Lower lobe of right lung (tissue), 2 donors: Measurements from ENCODE around the gene FUOM. TPM values are rescaled to one million over a fixed set of nuclear protein-coding genes. Genes with fewer than 3 reads are reported as not detected.
A peak's percentile ranks its signal among the peaks of the same experiment; 100 is the strongest.

Source experiments
- ATAC-seq, 2 donors: fragments of 200-7000 bp; cut with Tn5 transposase; one replicate each; pipeline ENCODE4 v1.9.1; 2020 to 2022; ENCODE audit warnings: mild to moderate bottlenecking in 2 of 2, moderate library complexity in 2 of 2
- DNase-seq: peaks from one replicate; pipeline ENCODE4 v3.0.0-alpha.2; 2020
- H3K27ac ChIP-seq: fragments of 200-600 bp; one replicate; pipeline ENCODE4 v1.8.0; 2022
- H3K27me3 ChIP-seq: fragments of 200-600 bp; one replicate; pipeline ENCODE4 v1.8.0; 2022; ENCODE audit warnings: low read depth
- H3K36me3 ChIP-seq: fragments of 200-600 bp; one replicate; pipeline ENCODE4 v1.8.0; 2022; ENCODE audit warnings: mild to moderate bottlenecking
- H3K4me1 ChIP-seq: fragments of 200-600 bp; one replicate; pipeline ENCODE4 v1.8.0; 2022
- H3K4me3 ChIP-seq: fragments of 200-600 bp; one replicate; pipeline ENCODE4 v1.8.0; 2022; ENCODE audit warnings: mild to moderate bottlenecking
- H3K9me3 ChIP-seq: fragments of 200-600 bp; one replicate; pipeline ENCODE4 v1.8.0; 2022
- CTCF ChIP-seq: fragments of 200-600 bp; IDR thresholded peaks from one replicate; pipeline ENCODE4 v1.8.0; 2022; ENCODE audit warnings: antibody characterized with exemption, mild to moderate bottlenecking
- intact Hi-C: fragments of 100-400 bp; cut with DNase I; formaldehyde crosslinking; loops from one replicate; pipeline ENCODE4 v1.11.0; 2022
- total RNA-seq: library from RNA; stranded (reverse); fragmentation: NEBNext Ultra II Directional; extraction: Animal tissue kit (Norgen Biotek cat#: 25700); gene quantifications from one replicate; pipeline ENCODE4 v1.2.1, GENCODE V29; 2021
- donor health status: DM: no; HTN: yes; CAD: no; lungs with severe emphysema.

FUOM gene
- total RNA-seq, 1 donor from 2014 or later = 31.0 TPM

DNA sequence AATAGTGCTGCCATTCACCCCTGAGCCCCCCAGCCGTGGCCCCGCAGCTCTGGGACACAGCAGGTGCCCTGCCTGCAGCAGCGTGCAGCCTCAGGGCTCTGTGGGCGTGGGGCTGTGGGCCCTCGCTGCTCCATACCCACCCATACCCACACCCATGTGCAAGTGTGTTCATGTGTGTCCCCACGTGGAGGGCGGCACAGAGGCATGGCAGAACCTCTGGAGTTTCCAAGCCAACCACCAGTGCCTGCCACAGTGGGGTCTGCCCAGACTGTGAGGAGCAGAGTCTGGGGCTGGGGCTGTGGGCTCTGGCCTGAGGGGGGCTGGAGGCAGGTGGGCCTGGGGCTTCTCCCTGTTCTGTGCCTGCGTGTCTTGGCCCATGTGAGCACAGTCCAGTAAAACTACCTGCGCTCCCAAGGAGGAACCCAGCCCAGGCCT, 8.2 kb downstream of the FUOM start:
- Histone ChIP-seq H3K27me3 (peaks cover 42% of the 10 kb centered on the region), H3K4me1 (no peaks in the 10 kb centered on the region), H3K4me3 (no peak overlapping the region), H3K9me3 (no peaks in the 10 kb centered on the region), H3K36me3 (no peaks in the 10 kb centered on the region), H3K27ac (no peak overlapping the region)
- ATAC-seq (no peak), DNase-seq (no peak)
- intact Hi-C loops = no loop called here
- no peak for TF ChIP-seq CTCF

DNA sequence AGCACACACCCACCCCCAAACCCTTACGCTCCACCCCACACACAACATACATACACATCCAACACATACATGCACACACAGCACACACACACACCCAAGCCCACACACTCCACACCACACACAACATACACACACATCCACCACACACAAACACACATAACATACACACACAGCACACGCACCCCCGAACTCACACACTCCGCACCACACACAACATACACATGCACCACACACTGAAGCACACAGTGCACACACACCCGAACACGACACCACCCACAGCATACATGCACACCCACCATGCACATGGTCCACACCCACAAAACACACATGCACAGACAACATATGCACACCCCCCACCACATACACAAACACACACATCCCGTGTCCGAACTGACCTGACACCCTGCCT, 8.7 kb downstream of the FUOM start:
- DNase-seq (no peak), ATAC-seq (no peak)
- H3K36me3 ChIP-seq = no peaks in the 10 kb centered on the region
- intact Hi-C loops = no loop called here
- no peak overlapping the region for H3K27ac ChIP-seq
- H3K27me3 ChIP-seq = peaks cover 44% of the 10 kb centered on the region
- no peaks in the 10 kb centered on the region for H3K4me1 ChIP-seq
- no peak overlapping the region for H3K4me3 ChIP-seq
- no peaks in the 10 kb centered on the region for H3K9me3 ChIP-seq
- no peak for TF ChIP-seq CTCF

GRCh38 chr10:133347710-133348517, 9.9 kb downstream of the FUOM start:
- Histone ChIP-seq H3K4me3 (no peak overlapping the region), H3K36me3 (no peaks in the 10 kb centered on the region), H3K27ac (no peak overlapping the region), H3K4me1 (no peaks in the 10 kb centered on the region), H3K27me3 (peaks cover 51% of the 10 kb centered on the region), H3K9me3 (no peaks in the 10 kb centered on the region)
- ATAC-seq = no peak
- TF ChIP-seq CTCF = no peak
- peak; percentile 34 for DNase-seq
- intact Hi-C loops = no loop called here

- DNase-seq (no peak), ATAC-seq (no peak)
- no peaks in the 10 kb centered on the region for H3K36me3 ChIP-seq
- peaks cover 51% of the 10 kb centered on the region for H3K27me3 ChIP-seq
- no peak for TF ChIP-seq CTCF
- H3K27ac ChIP-seq = no peak overlapping the region
- no peaks in the 10 kb centered on the region for H3K4me1 ChIP-seq
- H3K9me3 ChIP-seq = no peaks in the 10 kb centered on the region
- intact Hi-C loops = no loop called here
- no peak overlapping the region for H3K4me3 ChIP-seq
Measured at GRCh38 chr10:133346413-133346812, 11.4 kb downstream of the FUOM start.

DNA sequence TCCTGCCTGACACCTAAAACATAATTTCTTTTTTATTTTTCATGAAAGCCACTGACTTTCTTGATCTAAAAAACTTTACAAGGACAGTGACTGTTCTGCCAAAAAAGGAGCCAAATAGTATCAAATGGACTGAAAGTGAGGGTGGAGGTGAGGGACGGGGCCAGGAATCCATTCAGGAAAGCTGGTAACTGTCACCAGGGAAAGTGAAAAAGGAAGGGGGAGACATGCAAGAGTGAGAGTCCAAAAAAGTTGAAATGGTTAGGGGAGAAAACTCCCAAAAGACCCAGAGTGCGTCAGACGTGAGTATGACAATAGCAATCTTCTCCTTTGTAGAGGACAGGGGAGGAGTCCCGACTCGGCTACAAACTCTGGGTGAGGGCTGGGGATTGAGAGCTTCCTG, 13.6 kb downstream of the FUOM start:
- Histone ChIP-seq H3K9me3 (no peaks in the 10 kb centered on the region), H3K4me3 (no peak overlapping the region), H3K4me1 (no peaks in the 10 kb centered on the region), H3K27ac (no peak overlapping the region), H3K36me3 (no peaks in the 10 kb centered on the region), H3K27me3 (peaks cover 49% of the 10 kb centered on the region)
- ATAC-seq = no peak
- TF ChIP-seq CTCF = no peak
- no peak for DNase-seq
- intact Hi-C loops = no loop called here
